Superior temporal gyrus (tissue), 1 donor: Measurements from ENCODE around the gene SPON1.
"Not testable (repeated sequence)": the region's sequence is repeated elsewhere in the genome, so short reads cannot be mapped to it uniquely, and the experiment has no call there.

Experiments
- DNase-seq: peaks from one replicate; pipeline ENCODE4 v3.0.0-alpha.2; 2016; ENCODE audit errors: extremely low spot score

SPON1 gene

GRCh38 chr11:14082338-14082737, 119.8 kb downstream of the SPON1 start:
- DNase-seq: no peak

- not testable (repeated sequence) for DNase-seq
Measured at GRCh38 chr11:14088861-14089260, 126.3 kb downstream of the SPON1 start.

- DNase-seq: no peak
Measured at GRCh38 chr11:14089690-14090462, 127.4 kb downstream of the SPON1 start.

GRCh38 chr11:14090631-14091030, 128.1 kb downstream of the SPON1 start:
- not testable (repeated sequence) for DNase-seq

GRCh38 chr11:14093065-14093464, 130.5 kb downstream of the SPON1 start:
- DNase-seq: no peak

- no peak for DNase-seq
Measured at GRCh38 chr11:14094481-14095037, 132.0 kb downstream of the SPON1 start.

- no peak for DNase-seq
Measured at GRCh38 chr11:14095882-14096281, 133.4 kb downstream of the SPON1 start.

GRCh38 chr11:14096606-14097005, 134.1 kb downstream of the SPON1 start:
- no peak for DNase-seq

- DNase-seq: no peak
Measured at GRCh38 chr11:14101388-14101787, 138.9 kb downstream of the SPON1 start.

GRCh38 chr11:14102766-14103165, 140.2 kb downstream of the SPON1 start:
- DNase-seq: no peak

GRCh38 chr11:14105446-14105845, 142.9 kb downstream of the SPON1 start:
- no peak for DNase-seq

GRCh38 chr11:14106303-14107049, 144.0 kb downstream of the SPON1 start:
- no peak for DNase-seq

GRCh38 chr11:14107050-14107430, 144.5 kb downstream of the SPON1 start:
- no peak for DNase-seq

- no peak for DNase-seq
Measured at GRCh38 chr11:14109742-14110141, 147.2 kb downstream of the SPON1 start.

GRCh38 chr11:14110629-14111028, 148.1 kb downstream of the SPON1 start:
- DNase-seq: no peak

- no peak for DNase-seq
Measured at GRCh38 chr11:14111496-14111895, 149.0 kb downstream of the SPON1 start.

- no peak for DNase-seq
Measured at GRCh38 chr11:14112721-14113120, 150.2 kb downstream of the SPON1 start.

- DNase-seq: no peak
Measured at GRCh38 chr11:14114269-14114668, 151.7 kb downstream of the SPON1 start.

- DNase-seq: no peak
Measured at GRCh38 chr11:14114786-14115185, 152.3 kb downstream of the SPON1 start.

GRCh38 chr11:14117632-14118031, 155.1 kb downstream of the SPON1 start:
- no peak for DNase-seq

- DNase-seq: no peak
Measured at GRCh38 chr11:14118072-14118471, 155.5 kb downstream of the SPON1 start.

- no peak for DNase-seq
Measured at GRCh38 chr11:14119357-14119756, 156.8 kb downstream of the SPON1 start.

GRCh38 chr11:14124350-14124749, 161.8 kb downstream of the SPON1 start:
- DNase-seq: no peak
